ENCODE data around the gene PIGA. TPM values are rescaled to one million over a fixed set of nuclear protein-coding genes. Genes with fewer than 3 reads are reported as not detected.

Gene PIGA
- total and polyA plus RNA-seq, 10 of the 15 experiments (the other 5 are each of a cell fraction or from before 2014, with no cell fraction given), result 4.9 to 24.1 (median 11.0) TPM

GRCh38 chrX:15328131-15328530 is 7.2 kb downstream of the PIGA start:
- no peaks in the 10 kb centered on the region for H3K9me3 ChIP-seq (replicated peaks; ENCODE audit: control insufficient read depth, insufficient read depth, low read length)
- ChIA-PET RAD21 (ENCODE audit: unreplicated experiment) (interaction anchor here (0.6 kb wide), 1 partner anchor 1647 kb away, joined by 3 read pairs; no protein-coding TSS in a partner anchor), POLR2A (no interaction called here), SMC1A (ENCODE audit: uncharacterized antibody, unreplicated experiment) (interaction anchor here (0.6 to 2.2 kb wide), 2 partner anchors 19 to 39 kb away, joined by 3 to 7 read pairs; no protein-coding TSS in a partner anchor), CTCF (no interaction called here)
- DNase-seq (ENCODE audit: low read depth, low spot score) (no peak), ATAC-seq (no peak), FAIRE-seq (no peak)
- H3K27ac ChIP-seq (ENCODE audit: control insufficient read depth, insufficient read depth), result no peak overlapping the region
- in situ Hi-C loops (cut with MboI) (no loop called here), intact Hi-C loops (cut with micrococcal nuclease; ENCODE audit: unreplicated experiment) (no loop called here)
- TF ChIP-seq PAX5 (IDR thresholded peaks at IDR 0.05; ENCODE audit: borderline replicate concordance, low read depth, low read length) (no peak), HDAC6 (IDR thresholded peaks at IDR 0.05; ENCODE audit: unreplicated experiment) (no peak), CREB1 (IDR thresholded peaks at IDR 0.05; ENCODE audit: low read depth) (no peak)
- H3K4me1 ChIP-seq (ENCODE audit: control insufficient read depth, insufficient read depth, low read length), result no peaks in the 10 kb centered on the region
- H3K4me3 ChIP-seq, result no peak overlapping the region
- BruUV-seq (replicated peaks), result no TSS peak
- WGBS (ENCODE audit: insufficient coverage, insufficient replicate concordance, low lambda C conversion rate, missing lambda C conversion rate), result 54% methylated on average over 3 of the region's 3 CpGs
- H3K36me3 ChIP-seq (ENCODE audit: control insufficient read depth in 2 of 2, insufficient read depth in 2 of 2, low read length in 1 of 2), result peaks cover 0 to 1% of the 10 kb centered on the region in 2 experiments; a peak in 1 of 4 replicates
- H4K20me1 ChIP-seq (ENCODE audit: control insufficient read depth, insufficient read depth), result no peaks in the 10 kb centered on the region
- no peak overlapping the region for H3K9ac ChIP-seq (ENCODE audit: control insufficient read depth, insufficient read depth, low read length)
- H3K27me3 ChIP-seq (replicated peaks in 1 of 2; ENCODE audit: control insufficient read depth in 2 of 2, insufficient read depth in 2 of 2, low read length in 1 of 2), result no peaks in the 10 kb centered on the region
- peaks cover 2% of the 10 kb centered on the region; the same call in 1 of the 2 replicates for H3K79me2 ChIP-seq (ENCODE audit: control insufficient read depth, insufficient read depth, low read length)
- no peak overlapping the region for H2AFZ ChIP-seq (ENCODE audit: control insufficient read depth, low read depth, low read length)
- no peak overlapping the region for H3K4me2 ChIP-seq (ENCODE audit: control insufficient read depth, insufficient read depth)

- Histone ChIP-seq H4K20me1 (ENCODE audit: control insufficient read depth, insufficient read depth) (no peaks in the 10 kb centered on the region), H2AFZ (ENCODE audit: control insufficient read depth, low read depth, low read length) (no peak overlapping the region), H3K27ac (ENCODE audit: control insufficient read depth, insufficient read depth) (no peak overlapping the region), H3K9me3 (replicated peaks; ENCODE audit: control insufficient read depth, insufficient read depth, low read length) (no peaks in the 10 kb centered on the region), H3K4me3 (no peak overlapping the region), H3K4me2 (ENCODE audit: control insufficient read depth, insufficient read depth) (no peak overlapping the region), H3K4me1 (ENCODE audit: control insufficient read depth, insufficient read depth, low read length) (no peaks in the 10 kb centered on the region), H3K9ac (ENCODE audit: control insufficient read depth, insufficient read depth, low read length) (no peak overlapping the region), H3K36me3 (ENCODE audit: control insufficient read depth in 2 of 2, insufficient read depth in 2 of 2, low read length in 1 of 2) (no peaks in the 10 kb centered on the region), H3K79me2 (ENCODE audit: control insufficient read depth, insufficient read depth, low read length) (no peaks in the 10 kb centered on the region), H3K27me3 (replicated peaks in 1 of 2; ENCODE audit: control insufficient read depth in 2 of 2, insufficient read depth in 2 of 2, low read length in 1 of 2) (no peaks in the 10 kb centered on the region)
- no peak for DNase-seq (ENCODE audit: low read depth, low spot score)
- in situ Hi-C loops (cut with MboI) (no loop called here), intact Hi-C loops (cut with micrococcal nuclease; ENCODE audit: unreplicated experiment) (no loop called here)
- BruUV-seq (replicated peaks), result no TSS peak
- WGBS (ENCODE audit: insufficient coverage, insufficient replicate concordance, low lambda C conversion rate, missing lambda C conversion rate), result 61% methylated on average over 5 of the region's 5 CpGs
- ChIA-PET POLR2A (no interaction called here), CTCF (interaction anchor here (0.6 to 1.2 kb wide), 4 partner anchors 17 to 27 kb away, joined by 3 to 4 read pairs (median 4); no protein-coding TSS in a partner anchor), SMC1A (ENCODE audit: uncharacterized antibody, unreplicated experiment) (interaction anchor here (0.9 to 2.1 kb wide), 3 partner anchors 10 to 11 kb away, joined by 3 to 6 read pairs (median 4); no protein-coding TSS in a partner anchor), RAD21 (ENCODE audit: unreplicated experiment) (interaction anchor here (1.0 kb wide), 1 partner anchor 22 kb away, joined by 3 read pairs; no protein-coding TSS in a partner anchor)
- no peak for FAIRE-seq
- ATAC-seq, result no peak
- TF ChIP-seq PKNOX1 (IDR thresholded peaks at IDR 0.05), result no peak
- no peak for TF ChIP-seq CBFB (IDR thresholded peaks at IDR 0.05; ENCODE audit: low read depth)
- TF ChIP-seq ZNF592 (IDR thresholded peaks at IDR 0.05), result no peak
- TF ChIP-seq ELK1 (IDR thresholded peaks at IDR 0.05; ENCODE audit: low read depth, low read length), result no peak
- no peak for TF ChIP-seq NRF1 (conservative IDR thresholded peaks at IDR 0.05; ENCODE audit: low read depth, low read length)
- no peak for TF ChIP-seq RUNX3 (IDR thresholded peaks at IDR 0.05; ENCODE audit: low read length)
- no peak for TF ChIP-seq IRF5 (IDR thresholded peaks at IDR 0.05; ENCODE audit: borderline replicate concordance)
Measured at GRCh38 chrX:15322472-15322871, 12.9 kb downstream of the PIGA start.

Measured in GM12878 (cell line).